VCaP (cell line): ENCODE results near the gene PRXL2B.

Experiments
- H3K27ac ChIP-seq: fragments of 450-650 bp; 2 replicates; pipeline ENCODE4 v1.5.1; 2017
- TF ChIP-seq, protein P1 (sequence below): fragments of 450-650 bp; conservative IDR thresholded peaks from 2 replicates; pipeline ENCODE4 v1.5.1; 2017; ENCODE audit warnings: mild to moderate bottlenecking, moderate library complexity

PRXL2B gene

DNA sequence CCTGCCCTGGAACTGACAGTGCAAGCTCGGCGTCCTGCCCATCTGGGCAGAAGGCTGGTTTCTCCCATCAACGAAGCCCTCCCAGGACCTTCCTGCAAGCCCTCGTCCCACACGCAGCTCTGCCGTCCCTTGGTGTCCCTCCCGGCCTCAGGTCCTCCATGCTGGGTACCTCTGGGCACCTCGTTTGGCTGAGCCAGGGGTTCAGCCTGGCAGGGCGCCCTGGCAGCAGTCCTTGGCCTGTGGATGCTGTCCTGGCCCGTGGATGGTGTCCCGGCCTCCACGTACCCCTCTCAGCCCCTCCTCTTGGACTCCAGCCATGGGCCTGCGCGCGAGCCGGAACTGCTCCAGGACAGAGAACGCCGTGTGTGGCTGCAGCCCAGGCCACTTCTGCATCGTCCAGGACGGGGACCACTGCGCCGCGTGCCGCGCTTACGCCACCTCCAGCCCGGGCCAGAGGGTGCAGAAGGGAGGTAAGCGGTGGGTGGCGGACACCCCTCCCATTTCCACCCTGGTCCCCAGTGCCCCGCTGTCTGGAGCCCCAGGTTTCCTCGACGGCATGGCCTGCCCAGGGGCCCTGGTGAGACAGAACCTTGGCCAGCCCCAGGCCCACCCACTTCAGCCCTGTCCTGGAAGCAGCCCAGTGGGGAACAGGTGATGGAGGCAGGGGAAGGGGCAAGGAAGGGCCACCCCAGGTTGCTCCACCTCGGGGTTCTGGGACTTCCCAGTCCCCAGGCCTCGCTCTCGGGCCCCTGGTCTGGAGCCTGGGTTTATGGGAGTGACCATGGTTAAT, 26.9 kb upstream of the PRXL2B start:
- no peak overlapping the region for H3K27ac ChIP-seq
- TF ChIP-seq, protein P1, sequence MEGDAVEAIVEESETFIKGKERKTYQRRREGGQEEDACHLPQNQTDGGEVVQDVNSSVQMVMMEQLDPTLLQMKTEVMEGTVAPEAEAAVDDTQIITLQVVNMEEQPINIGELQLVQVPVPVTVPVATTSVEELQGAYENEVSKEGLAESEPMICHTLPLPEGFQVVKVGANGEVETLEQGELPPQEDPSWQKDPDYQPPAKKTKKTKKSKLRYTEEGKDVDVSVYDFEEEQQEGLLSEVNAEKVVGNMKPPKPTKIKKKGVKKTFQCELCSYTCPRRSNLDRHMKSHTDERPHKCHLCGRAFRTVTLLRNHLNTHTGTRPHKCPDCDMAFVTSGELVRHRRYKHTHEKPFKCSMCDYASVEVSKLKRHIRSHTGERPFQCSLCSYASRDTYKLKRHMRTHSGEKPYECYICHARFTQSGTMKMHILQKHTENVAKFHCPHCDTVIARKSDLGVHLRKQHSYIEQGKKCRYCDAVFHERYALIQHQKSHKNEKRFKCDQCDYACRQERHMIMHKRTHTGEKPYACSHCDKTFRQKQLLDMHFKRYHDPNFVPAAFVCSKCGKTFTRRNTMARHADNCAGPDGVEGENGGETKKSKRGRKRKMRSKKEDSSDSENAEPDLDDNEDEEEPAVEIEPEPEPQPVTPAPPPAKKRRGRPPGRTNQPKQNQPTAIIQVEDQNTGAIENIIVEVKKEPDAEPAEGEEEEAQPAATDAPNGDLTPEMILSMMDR, result no peak

DNA sequence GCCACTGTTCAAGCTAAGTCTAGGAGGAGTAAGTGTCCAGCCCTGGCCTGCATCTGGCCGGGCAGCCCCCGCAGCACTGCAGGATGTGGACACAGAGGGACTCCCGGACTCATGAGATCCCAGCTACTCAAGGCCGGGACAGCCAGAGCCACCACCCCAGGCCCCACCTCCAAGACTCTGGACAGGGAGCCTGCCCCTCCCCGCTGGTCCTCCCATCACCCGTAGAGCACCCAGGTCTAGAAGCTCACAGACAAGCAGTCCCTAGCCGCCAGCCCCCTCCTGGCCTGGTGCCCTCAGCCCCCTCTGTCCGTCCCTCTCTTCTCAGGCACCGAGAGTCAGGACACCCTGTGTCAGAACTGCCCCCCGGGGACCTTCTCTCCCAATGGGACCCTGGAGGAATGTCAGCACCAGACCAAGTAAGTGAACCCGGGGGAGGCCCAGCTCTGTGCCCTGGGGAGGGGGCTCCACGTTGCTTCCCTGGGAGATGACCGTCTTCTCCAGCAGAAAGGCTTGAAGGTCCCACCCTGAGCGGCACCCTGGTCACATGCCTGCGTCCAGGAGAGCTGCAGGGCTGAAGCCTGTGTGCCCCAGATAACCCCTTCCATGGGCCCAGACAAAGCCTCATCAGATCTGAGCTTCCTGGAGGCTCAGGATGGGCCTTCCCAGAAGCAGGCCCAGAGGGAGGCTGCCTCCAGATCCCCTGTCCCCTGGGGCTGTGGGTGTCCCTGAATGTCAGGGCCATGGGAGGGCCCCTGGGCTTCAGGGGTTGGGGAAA, 26.1 kb upstream of the PRXL2B start:
- no peak overlapping the region for H3K27ac ChIP-seq
- TF ChIP-seq, protein P1, result no peak

DNA sequence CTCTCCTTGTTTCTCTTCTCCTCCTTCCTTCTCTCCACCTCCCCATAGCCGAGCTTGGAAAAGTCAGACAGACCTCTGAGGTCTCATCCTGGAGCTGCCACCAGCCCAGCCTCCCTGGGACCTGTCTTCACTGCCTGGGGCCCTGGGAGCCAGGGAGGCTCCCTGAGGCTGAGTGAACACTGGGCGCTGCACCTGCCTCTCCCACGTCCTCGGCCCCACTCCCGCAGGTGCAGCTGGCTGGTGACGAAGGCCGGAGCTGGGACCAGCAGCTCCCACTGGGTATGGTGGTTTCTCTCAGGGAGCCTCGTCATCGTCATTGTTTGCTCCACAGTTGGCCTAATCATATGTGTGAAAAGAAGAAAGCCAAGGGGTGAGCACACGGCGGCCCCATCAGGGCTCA, 25.1 kb upstream of the PRXL2B start:
- TF ChIP-seq, protein P1, result no peak
- no peak overlapping the region for H3K27ac ChIP-seq

DNA sequence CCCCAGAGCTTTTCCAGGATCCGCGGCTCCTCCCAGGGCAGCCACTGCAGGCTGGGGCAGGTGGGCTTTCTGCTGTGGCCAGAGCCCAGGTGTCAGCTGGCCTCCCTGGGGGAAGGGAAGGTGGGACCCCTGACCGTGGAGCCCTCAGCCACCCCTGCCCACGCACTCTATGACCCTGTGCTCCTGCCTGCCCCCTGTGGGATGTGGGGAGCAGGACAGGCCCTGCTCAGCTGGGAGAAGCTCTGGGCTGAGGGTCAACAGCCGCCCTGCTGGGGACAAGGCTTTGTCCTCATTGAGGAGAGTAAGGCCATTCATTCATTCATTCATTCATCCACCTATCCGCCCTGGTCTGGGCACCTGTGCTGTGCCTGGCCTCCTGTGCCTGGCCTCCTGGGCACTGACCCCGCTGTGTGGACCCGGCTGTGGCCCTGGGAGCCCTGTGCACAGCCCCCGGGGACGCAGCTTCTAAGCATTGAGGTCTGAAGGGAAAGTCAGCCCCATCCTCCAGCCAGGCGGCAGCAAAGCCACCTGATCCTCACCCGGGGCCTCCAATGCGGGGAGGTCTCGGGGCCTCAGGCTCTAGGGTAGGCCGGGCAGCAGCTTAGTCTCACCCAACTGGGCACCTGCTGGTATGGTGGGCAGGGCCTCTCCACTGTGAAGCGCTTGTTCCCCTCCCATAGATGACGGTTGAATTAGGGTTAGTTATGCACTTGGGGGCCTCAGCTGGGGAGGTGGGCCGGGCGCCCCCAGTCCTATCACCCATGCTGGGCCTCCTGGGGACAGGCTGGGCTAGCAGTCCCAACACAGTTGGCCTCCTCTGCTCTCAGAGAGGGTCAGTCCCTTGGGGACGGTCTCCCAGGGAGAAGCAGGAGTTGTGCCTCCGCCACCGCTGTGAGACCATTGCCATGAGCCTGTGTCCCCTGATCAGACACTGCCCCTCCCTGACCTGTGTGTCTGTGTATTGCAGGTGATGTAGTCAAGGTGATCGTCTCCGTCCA, 24.4 kb upstream of the PRXL2B start:
- TF ChIP-seq, protein P1, result peak; percentile 58
- H3K27ac ChIP-seq, result no peak overlapping the region

DNA sequence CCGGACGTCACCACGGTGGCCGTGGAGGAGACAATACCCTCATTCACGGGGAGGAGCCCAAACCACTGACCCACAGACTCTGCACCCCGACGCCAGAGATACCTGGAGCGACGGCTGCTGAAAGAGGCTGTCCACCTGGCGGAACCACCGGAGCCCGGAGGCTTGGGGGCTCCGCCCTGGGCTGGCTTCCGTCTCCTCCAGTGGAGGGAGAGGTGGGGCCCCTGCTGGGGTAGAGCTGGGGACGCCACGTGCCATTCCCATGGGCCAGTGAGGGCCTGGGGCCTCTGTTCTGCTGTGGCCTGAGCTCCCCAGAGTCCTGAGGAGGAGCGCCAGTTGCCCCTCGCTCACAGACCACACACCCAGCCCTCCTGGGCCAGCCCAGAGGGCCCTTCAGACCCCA, 23.4 kb upstream of the PRXL2B start:
- TF ChIP-seq, protein P1, result no peak
- no peak overlapping the region for H3K27ac ChIP-seq

DNA sequence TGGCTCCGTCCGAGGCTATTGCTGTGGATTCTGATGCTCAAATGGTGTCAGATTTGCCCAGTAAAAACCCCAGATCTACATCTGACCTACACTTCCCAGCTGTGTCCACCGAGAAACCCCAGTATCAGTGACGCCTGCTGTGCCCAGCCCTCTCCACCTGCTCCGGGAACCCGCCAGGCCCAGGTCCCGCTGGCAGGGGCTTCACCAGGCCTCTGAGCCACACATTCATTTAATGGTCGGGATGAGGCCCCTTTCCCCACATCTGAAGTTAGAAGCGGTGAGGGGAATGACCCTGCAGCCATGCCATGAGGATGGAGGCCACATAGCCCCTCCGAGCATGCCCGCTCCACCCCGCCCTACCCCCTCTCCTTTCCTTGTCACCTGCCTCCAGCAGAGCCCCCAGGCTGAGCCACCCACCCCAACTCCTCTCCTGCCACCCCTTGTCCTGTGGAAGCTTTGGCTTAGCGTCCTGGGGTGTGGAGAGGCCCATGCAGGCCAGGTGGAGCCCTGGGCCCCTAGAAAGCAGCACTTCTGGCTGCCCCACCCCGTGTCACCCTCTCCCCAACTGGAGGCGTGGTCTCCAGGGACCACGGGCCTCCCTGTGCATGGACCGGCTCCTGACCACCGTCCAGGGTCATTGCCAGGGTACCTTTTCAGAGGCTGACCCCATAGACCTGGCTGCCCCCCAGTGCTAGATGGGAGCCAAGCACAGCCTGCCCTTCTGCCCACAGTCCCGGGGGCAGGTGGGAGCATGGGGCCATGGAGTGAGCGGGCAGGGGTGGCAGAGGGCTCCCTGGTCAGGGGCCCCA, 22.4 kb upstream of the PRXL2B start:
- no peak overlapping the region for H3K27ac ChIP-seq
- TF ChIP-seq, protein P1, result no peak
